Duodenal mucosa (tissue), 2 donors: Measurements from ENCODE around the gene ATP2B2.

Experiments used
- H3K27ac ChIP-seq: one replicate; pipeline ENCODE4 v1.7.0; 2013; ENCODE audit warnings: low read depth, low read length
- H3K27me3 ChIP-seq, 2 donors: one replicate each; pipeline ENCODE4 v1.7.0; 2013; ENCODE audit warnings: low read length in 2 of 2, control low read depth in 1 of 2; ENCODE audit not compliant: insufficient read depth in 2 of 2, control insufficient read depth in 1 of 2
- H3K36me3 ChIP-seq, 2 donors: one replicate each; pipeline ENCODE4 v1.7.0; 2013; ENCODE audit warnings: low read length in 2 of 2, control low read depth in 1 of 2; ENCODE audit not compliant: insufficient read depth in 2 of 2, control insufficient read depth in 1 of 2
- H3K4me1 ChIP-seq, 2 donors: one replicate each; pipeline ENCODE4 v1.7.0; 2013; ENCODE audit warnings: low read length in 2 of 2, control low read depth in 1 of 2; ENCODE audit not compliant: insufficient read depth in 2 of 2, control insufficient read depth in 1 of 2
- H3K4me3 ChIP-seq, 2 donors: one replicate each; pipeline ENCODE4 v1.7.0; 2013; ENCODE audit warnings: low read length in 2 of 2, low read depth in 1 of 2
- H3K9ac ChIP-seq, 2 donors: one replicate each; pipeline ENCODE4 v1.7.0; 2013; ENCODE audit warnings: low read length in 2 of 2, low read depth in 1 of 2
- H3K9me3 ChIP-seq, 2 donors: one replicate each; pipeline ENCODE4 v1.7.0; 2013; ENCODE audit warnings: low read length in 2 of 2, control low read depth in 1 of 2; ENCODE audit not compliant: control insufficient read depth in 1 of 2

The ATP2B2 gene

GRCh38 chr3:10470120-10471053 lies 35.0 kb downstream of the ATP2B2 start:
- Histone ChIP-seq H3K9me3 (no peaks in the 10 kb centered on the region), H3K4me3 (no peak overlapping the region), H3K27ac (no peak overlapping the region), H3K36me3 (no peaks in the 10 kb centered on the region), H3K9ac (no peak overlapping the region), H3K27me3 (peaks cover 9 to 14% of the 10 kb centered on the region in 2 donors), H3K4me1 (no peaks in the 10 kb centered on the region)

- Histone ChIP-seq H3K36me3 (no peaks in the 10 kb centered on the region), H3K9ac (no peak overlapping the region), H3K27ac (no peak overlapping the region), H3K9me3 (no peaks in the 10 kb centered on the region), H3K27me3 (peaks cover 9 to 14% of the 10 kb centered on the region in 2 donors), H3K4me1 (no peaks in the 10 kb centered on the region), H3K4me3 (no peak overlapping the region)
These were observed 35.8 kb downstream of the ATP2B2 start for GRCh38 chr3:10469441-10470119.

GRCh38 chr3:10468613-10469354 lies 36.6 kb downstream of the ATP2B2 start:
- H3K4me3 ChIP-seq, result no peak overlapping the region
- no peak overlapping the region for H3K27ac ChIP-seq
- no peaks in the 10 kb centered on the region for H3K36me3 ChIP-seq
- no peak overlapping the region for H3K9ac ChIP-seq
- H3K27me3 ChIP-seq, result peaks cover 9 to 14% of the 10 kb centered on the region in 2 donors
- H3K4me1 ChIP-seq, result no peaks in the 10 kb centered on the region
- H3K9me3 ChIP-seq, result no peaks in the 10 kb centered on the region

GRCh38 chr3:10467904-10468612 lies 37.3 kb downstream of the ATP2B2 start:
- Histone ChIP-seq H3K36me3 (no peaks in the 10 kb centered on the region), H3K27ac (no peak overlapping the region), H3K4me3 (no peak overlapping the region), H3K9ac (no peak overlapping the region), H3K4me1 (no peaks in the 10 kb centered on the region), H3K27me3 (peaks cover 9 to 14% of the 10 kb centered on the region in 2 donors), H3K9me3 (no peaks in the 10 kb centered on the region)

- no peaks in the 10 kb centered on the region for H3K9me3 ChIP-seq
- no peaks in the 10 kb centered on the region for H3K36me3 ChIP-seq
- H3K27ac ChIP-seq, result no peak overlapping the region
- H3K4me3 ChIP-seq, result no peak overlapping the region
- no peak overlapping the region for H3K9ac ChIP-seq
- peaks cover 9 to 10% of the 10 kb centered on the region in 2 donors for H3K27me3 ChIP-seq
- H3K4me1 ChIP-seq, result no peaks in the 10 kb centered on the region
These were observed 38.2 kb downstream of the ATP2B2 start for GRCh38 chr3:10467204-10467603.

GRCh38 chr3:10466186-10466585 lies 39.2 kb downstream of the ATP2B2 start:
- H3K9ac ChIP-seq, result no peak overlapping the region
- H3K9me3 ChIP-seq, result no peaks in the 10 kb centered on the region
- H3K36me3 ChIP-seq, result no peaks in the 10 kb centered on the region
- no peak overlapping the region for H3K27ac ChIP-seq
- peaks cover 7 to 8% of the 10 kb centered on the region in 2 donors for H3K27me3 ChIP-seq
- H3K4me3 ChIP-seq, result no peak overlapping the region
- H3K4me1 ChIP-seq, result no peaks in the 10 kb centered on the region

GRCh38 chr3:10465161-10465560 lies 40.2 kb downstream of the ATP2B2 start:
- no peak overlapping the region for H3K9ac ChIP-seq
- no peaks in the 10 kb centered on the region for H3K4me1 ChIP-seq
- H3K4me3 ChIP-seq, result no peak overlapping the region
- no peaks in the 10 kb centered on the region for H3K36me3 ChIP-seq
- H3K27me3 ChIP-seq, result peaks cover 0 to 8% of the 10 kb centered on the region in 2 donors
- H3K9me3 ChIP-seq, result no peaks in the 10 kb centered on the region
- H3K27ac ChIP-seq, result no peak overlapping the region

- Histone ChIP-seq H3K9ac (no peak overlapping the region), H3K27me3 (no peaks in the 10 kb centered on the region), H3K27ac (no peak overlapping the region), H3K4me3 (no peak overlapping the region), H3K4me1 (no peaks in the 10 kb centered on the region), H3K36me3 (no peaks in the 10 kb centered on the region), H3K9me3 (no peaks in the 10 kb centered on the region)
These were observed 41.6 kb downstream of the ATP2B2 start for GRCh38 chr3:10463533-10464434.
